HFF-Myc (cell line): ENCODE measurements around the gene WDR5.

ENCODE experiments used
- DNase-seq: peaks from one replicate; pipeline ENCODE4 v3.0.0-alpha.2; 2011; ENCODE audit warnings: low read depth; ENCODE audit errors: extremely low read depth
- H3K4me3 ChIP-seq: replicated peaks from 2 replicates; pipeline ENCODE4 v1.5.1; 2011; ENCODE audit warnings: low read depth, mild to moderate bottlenecking, control low read depth, low read length
- CTCF ChIP-seq: IDR thresholded peaks from 2 replicates; pipeline ENCODE4 v1.5.1; 2012; ENCODE audit warnings: mild to moderate bottlenecking, low read depth, low read length, control low read depth; ENCODE audit errors: missing control alignments

WDR5 gene

GRCh38 chr9:134189470-134190231, 53.8 kb downstream of the WDR5 start:
- DNase-seq: no peak
- no peak for TF ChIP-seq CTCF
- no peak overlapping the region for H3K4me3 ChIP-seq

GRCh38 chr9:134190232-134191121, 54.6 kb downstream of the WDR5 start:
- TF ChIP-seq CTCF: no peak
- no peak for DNase-seq
- H3K4me3 ChIP-seq: no peak overlapping the region

GRCh38 chr9:134191455-134192209, 55.8 kb downstream of the WDR5 start:
- H3K4me3 ChIP-seq: no peak overlapping the region
- no peak for DNase-seq
- no peak for TF ChIP-seq CTCF

GRCh38 chr9:134192311-134192950, 56.5 kb downstream of the WDR5 start:
- no peak for TF ChIP-seq CTCF
- no peak overlapping the region for H3K4me3 ChIP-seq
- no peak for DNase-seq

- TF ChIP-seq CTCF: no peak
- no peak overlapping the region for H3K4me3 ChIP-seq
- DNase-seq: no peak
These were observed 57.3 kb downstream of the WDR5 start for GRCh38 chr9:134192951-134193731.
